ENCODE measurements around the gene C1QB. TPM values are rescaled to one million over a fixed set of nuclear protein-coding genes. Genes with fewer than 3 reads are reported as not detected.

Gene C1QB
- total and polyA plus RNA-seq, 2 of the 8 experiments (the other 6 are each of a cell fraction or from before 2014, with no cell fraction given): not detected

GRCh38 chr1:22708777-22709176 is 55.7 kb downstream of the C1QB start (continued):
- no peak for TF ChIP-seq TEAD4 (IDR thresholded peaks at IDR 0.05; ENCODE audit: low read depth, low read length)
- TF ChIP-seq PHF8 (conservative IDR thresholded peaks at IDR 0.05; ENCODE audit: low read depth, low read length): no peak
- no peak for TF ChIP-seq KDM4A (IDR thresholded peaks at IDR 0.05; ENCODE audit: low read depth, low read length, severe bottlenecking)
- TF ChIP-seq CHD7 (IDR thresholded peaks at IDR 0.05; ENCODE audit: insufficient replicate concordance, low read length): no peak
- no peak for TF ChIP-seq SRF (IDR thresholded peaks at IDR 0.05; ENCODE audit: low read depth, low read length)
